ENCODE measurements around the gene PIP5K1B. TPM values are rescaled to one million over a fixed set of nuclear protein-coding genes. Genes with fewer than 3 reads are reported as not detected.

PIP5K1B gene
- total RNA-seq, 1 donor from 2014 or later = 0.71 TPM

- DNase-seq (ENCODE audit: low read depth) = no peak
- H3K4me3 ChIP-seq (ENCODE audit: low read depth, low read length) = no peak overlapping the region
These were observed 190.9 kb downstream of the PIP5K1B start for GRCh38 chr9:68895741-68896478.

DNA sequence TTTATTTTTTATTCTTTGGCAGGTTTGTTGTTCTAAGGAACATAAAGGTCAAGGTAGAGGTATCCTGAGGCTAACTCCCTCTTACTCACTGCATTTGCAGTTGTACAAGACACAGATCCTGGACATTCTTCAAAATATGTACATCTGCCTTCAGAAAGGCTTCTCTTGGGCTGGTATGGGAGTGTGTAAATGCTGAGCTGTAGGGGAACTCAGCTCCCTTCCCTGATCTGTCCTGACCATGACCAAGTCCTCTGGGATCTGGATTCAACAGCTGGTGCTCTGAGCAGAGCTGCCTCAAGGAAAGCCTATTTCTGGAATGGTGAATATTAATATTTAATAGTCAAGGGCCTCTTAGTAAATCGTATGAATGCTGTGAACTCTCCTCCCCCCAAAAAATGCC lies 191.4 kb downstream of the PIP5K1B start:
- H3K36me3 ChIP-seq (ENCODE audit: control insufficient read depth, insufficient read depth, low read length) = no peaks in the 10 kb centered on the region
- H3K27me3 ChIP-seq (ENCODE audit: control insufficient read depth, insufficient read depth, low read length) = no peaks in the 10 kb centered on the region
- no peak overlapping the region for H3K4me3 ChIP-seq (ENCODE audit: low read depth, low read length)
- no peak for TF ChIP-seq CTCF (IDR thresholded peaks at IDR 0.05; ENCODE audit: insufficient read depth, low read length, poor library complexity, severe bottlenecking)
- no peak for DNase-seq (ENCODE audit: low read depth)

More at GRCh38 chr9:68895741-68896478, 190.9 kb downstream of the PIP5K1B start:
- Histone ChIP-seq H3K27me3 (ENCODE audit: control insufficient read depth, insufficient read depth, low read length) (no peaks in the 10 kb centered on the region), H3K36me3 (ENCODE audit: control insufficient read depth, insufficient read depth, low read length) (no peaks in the 10 kb centered on the region)
- no peak for TF ChIP-seq CTCF (IDR thresholded peaks at IDR 0.05; ENCODE audit: insufficient read depth, low read length, poor library complexity, severe bottlenecking)

GRCh38 chr9:68897577-68898145 lies 192.6 kb downstream of the PIP5K1B start:
- Histone ChIP-seq H3K36me3 (ENCODE audit: control insufficient read depth, insufficient read depth, low read length) (no peaks in the 10 kb centered on the region), H3K27me3 (ENCODE audit: control insufficient read depth, insufficient read depth, low read length) (no peaks in the 10 kb centered on the region), H3K4me3 (ENCODE audit: low read depth, low read length) (no peak overlapping the region)
- no peak for TF ChIP-seq CTCF (IDR thresholded peaks at IDR 0.05; ENCODE audit: insufficient read depth, low read length, poor library complexity, severe bottlenecking)
- no peak for DNase-seq (ENCODE audit: low read depth)

DNA sequence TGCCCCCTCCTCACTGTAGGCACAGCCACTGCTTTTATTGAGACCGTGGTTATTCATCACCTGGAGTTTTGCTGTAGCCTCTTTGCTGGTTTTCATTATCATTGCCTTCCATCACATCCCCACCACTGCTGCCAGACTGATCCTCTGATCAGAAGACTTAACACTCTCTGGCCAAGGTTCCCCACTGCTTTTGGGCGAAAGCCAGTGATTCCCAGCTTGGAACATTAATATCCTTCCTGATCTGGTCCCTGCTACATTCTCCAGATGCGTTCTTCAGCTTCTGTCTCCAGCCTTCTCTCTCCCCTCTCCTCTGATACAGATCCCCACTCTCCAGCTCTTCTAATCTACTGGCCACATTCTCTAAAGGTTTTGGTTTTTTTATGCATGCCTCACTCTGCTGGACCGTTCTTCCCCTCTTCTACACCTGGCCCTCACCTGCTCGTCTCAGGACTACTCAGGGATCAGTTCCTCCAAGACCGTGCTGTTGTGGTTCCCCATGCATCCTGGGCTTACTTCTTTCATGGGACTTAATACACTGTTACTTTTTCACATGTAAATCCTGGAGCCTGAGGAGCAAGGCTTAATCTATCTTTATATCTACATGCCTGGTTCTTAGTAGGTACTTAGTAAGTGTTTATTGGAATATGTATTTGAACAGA lies 193.9 kb downstream of the PIP5K1B start:
- no peaks in the 10 kb centered on the region for H3K36me3 ChIP-seq (ENCODE audit: control insufficient read depth, insufficient read depth, low read length)
- no peak for DNase-seq (ENCODE audit: low read depth)
- no peak for TF ChIP-seq CTCF (IDR thresholded peaks at IDR 0.05; ENCODE audit: insufficient read depth, low read length, poor library complexity, severe bottlenecking)
- H3K27me3 ChIP-seq (ENCODE audit: control insufficient read depth, insufficient read depth, low read length) = no peaks in the 10 kb centered on the region
- H3K4me3 ChIP-seq (ENCODE audit: low read depth, low read length) = no peak overlapping the region

DNA sequence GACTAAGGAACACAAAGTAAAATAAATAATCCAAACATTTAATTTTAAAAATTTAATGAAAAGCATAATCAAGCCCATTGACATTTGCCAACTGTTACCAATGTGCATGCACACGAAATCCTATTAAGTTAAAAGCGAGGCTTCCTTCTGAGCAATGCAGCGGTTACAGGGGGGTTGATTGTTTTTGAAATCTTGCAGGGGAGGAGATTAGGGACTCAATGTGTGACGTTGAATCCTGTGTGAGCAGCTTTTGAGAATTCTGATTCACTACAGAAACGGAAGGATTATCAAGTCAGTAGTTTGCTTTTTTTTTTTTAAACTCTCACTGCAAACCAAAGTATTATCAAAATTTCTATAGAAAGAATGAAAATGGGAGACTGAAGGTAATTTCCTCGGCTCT lies 199.4 kb downstream of the PIP5K1B start:
- no peak overlapping the region for H3K4me3 ChIP-seq (ENCODE audit: low read depth, low read length)
- no peaks in the 10 kb centered on the region for H3K36me3 ChIP-seq (ENCODE audit: control insufficient read depth, insufficient read depth, low read length)
- no peak for DNase-seq (ENCODE audit: low read depth)
- TF ChIP-seq CTCF (IDR thresholded peaks at IDR 0.05; ENCODE audit: insufficient read depth, low read length, poor library complexity, severe bottlenecking) = no peak
- H3K27me3 ChIP-seq (ENCODE audit: control insufficient read depth, insufficient read depth, low read length) = no peaks in the 10 kb centered on the region

Data from kidney epithelial cell (primary cell).